Smooth muscle cell (in vitro differentiated cells): ENCODE data around the gene FAM222A. TPM values are rescaled to one million over a fixed set of nuclear protein-coding genes. Genes with fewer than 3 reads are reported as not detected.

Source experiments
- DNase-seq: peaks from one replicate; lab custom pipeline; 2025; ENCODE audit not compliant: unreplicated experiment; lab: John Stamatoyannopoulos, UW
- H2AFZ ChIP-seq: fragments of 200-600 bp; sonication (generic); 2 replicates; pipeline ENCODE4 v1.6.0; 2016; ENCODE audit warnings: antibody characterized with exemption, low read depth, mild to moderate bottlenecking
- H3F3A ChIP-seq: fragments of 200-600 bp; sonication (generic); 2 replicates; pipeline ENCODE4 v1.6.0; 2017; ENCODE audit warnings: antibody characterized with exemption, low read depth
- H3K27ac ChIP-seq: fragments of 200-600 bp; sonication (generic); 2 replicates; pipeline ENCODE4 v1.5.1; 2016; ENCODE audit warnings: low read depth, mild to moderate bottlenecking
- H3K27me3 ChIP-seq: fragments of 200-600 bp; sonication (generic); 2 replicates; pipeline ENCODE4 v1.6.1; 2016; ENCODE audit warnings: low read depth, mild to moderate bottlenecking
- H3K36me3 ChIP-seq: fragments of 200-600 bp; sonication (generic); 2 replicates; pipeline ENCODE4 v1.5.1; 2016; ENCODE audit warnings: low read depth
- H3K4me1 ChIP-seq: fragments of 200-600 bp; sonication (generic); 2 replicates; pipeline ENCODE4 v1.5.1; 2016; ENCODE audit warnings: low read depth
- H3K4me2 ChIP-seq: fragments of 200-600 bp; sonication (generic); 2 replicates; pipeline ENCODE4 v1.6.0; 2016; ENCODE audit warnings: mild to moderate bottlenecking
- H3K4me3 ChIP-seq: fragments of 200-600 bp; sonication (generic); 2 replicates; pipeline ENCODE4 v1.5.1; 2016; ENCODE audit warnings: mild to moderate bottlenecking
- H3K79me2 ChIP-seq: fragments of 200-600 bp; sonication (generic); 2 replicates; pipeline ENCODE4 v1.6.0; 2016; ENCODE audit warnings: low read depth, mild to moderate bottlenecking
- H3K9ac ChIP-seq: fragments of 200-600 bp; sonication (generic); 2 replicates; pipeline ENCODE4 v1.6.0; 2016; ENCODE audit warnings: low read depth
- H3K9me3 ChIP-seq: fragments of 200-600 bp; sonication (generic); replicated peaks from 2 replicates; pipeline ENCODE4 v1.5.1; 2016; ENCODE audit warnings: low read depth
- H4K20me1 ChIP-seq: fragments of 200-600 bp; sonication (generic); 2 replicates; pipeline ENCODE4 v1.6.0; 2016; ENCODE audit warnings: low read depth
- CTCF ChIP-seq: fragments of 200-600 bp; sonication (generic); IDR thresholded peaks from 2 replicates; pipeline ENCODE4 v1.5.1; 2017; ENCODE audit warnings: borderline replicate concordance, mild to moderate bottlenecking, antibody characterized with exemption; ENCODE audit not compliant: insufficient read depth, poor library complexity, severe bottlenecking
- WGBS: methylation state at CpG from one replicate; pipeline ENCODE4 v1.1.7; 2016; ENCODE audit warnings: low lambda C conversion rate; 5-methylcytosine and 5-hydroxymethylcytosine counted together
- polyA plus RNA-seq: library from polyadenylated mRNA; unstranded; fragments of >200 nt; fragmentation: Nextera tagmentation; extraction: Ambion mirVana; gene quantifications from 2 replicates; pipeline ENCODE4 v1.2.1, GENCODE V29; 2016
- total RNA-seq: library from RNA; depleted of rRNA; stranded (reverse); fragments of >200 nt; gene quantifications from 2 replicates; pipeline ENCODE4 v1.2.3, GENCODE V29; 2014

The FAM222A gene
- total and polyA plus RNA-seq, 2 experiments from 2014 or later, result 0.85 to 1.7 TPM

DNA sequence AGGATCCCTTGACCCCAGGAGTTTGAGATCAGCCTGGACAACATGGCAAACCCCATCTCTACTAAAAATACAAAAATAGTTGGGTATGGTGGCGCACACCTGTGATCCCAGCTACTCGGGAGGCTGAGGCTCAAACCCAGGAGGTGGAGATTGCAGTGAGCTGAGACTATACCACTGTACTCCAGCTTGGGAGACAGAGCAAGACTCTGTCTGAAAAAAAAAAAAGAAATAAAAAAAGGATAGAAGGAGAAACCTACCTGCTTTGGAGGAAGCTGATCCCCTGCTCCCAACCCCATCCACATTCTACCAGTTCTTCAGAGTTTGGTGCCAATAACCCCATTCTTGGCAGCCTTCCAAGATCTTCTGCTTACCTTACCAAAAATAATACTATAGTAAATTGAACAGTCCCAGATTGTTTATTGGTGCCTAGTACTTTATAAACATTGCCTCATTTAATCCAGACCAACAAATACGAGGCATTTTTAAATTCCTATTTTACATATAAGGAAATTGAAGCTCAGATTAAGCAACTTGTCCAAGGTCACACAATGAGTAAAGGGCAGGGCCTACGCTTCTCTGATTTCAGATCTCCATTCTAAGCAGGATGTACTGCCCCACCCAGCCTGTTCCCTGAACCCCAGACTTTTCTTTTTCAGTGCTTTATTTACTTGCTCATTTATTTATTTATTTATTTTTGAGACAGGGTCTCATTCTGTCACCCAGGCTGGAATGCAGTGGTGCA, 33.2 kb upstream of the FAM222A start:
- Histone ChIP-seq H3K4me1 (peaks cover 30% of the 10 kb centered on the region), H3K4me2 (no peak overlapping the region), H3K79me2 (no peaks in the 10 kb centered on the region), H3F3A (no peaks in the 10 kb centered on the region), H3K9me3 (no peaks in the 10 kb centered on the region), H3K36me3 (no peaks in the 10 kb centered on the region), H3K27me3 (no peaks in the 10 kb centered on the region), H3K27ac (no peak overlapping the region), H3K4me3 (no peak overlapping the region), H2AFZ (no peak overlapping the region), H3K9ac (no peak overlapping the region), H4K20me1 (no peaks in the 10 kb centered on the region)
- no peak for DNase-seq
- 94% methylated on average over 4 of the region's 4 CpGs for WGBS
- no peak for TF ChIP-seq CTCF

- H4K20me1 ChIP-seq, result no peaks in the 10 kb centered on the region
- no peak overlapping the region for H2AFZ ChIP-seq
- no peaks in the 10 kb centered on the region for H3F3A ChIP-seq
- H3K9ac ChIP-seq, result no peak overlapping the region
- H3K27ac ChIP-seq, result no peak overlapping the region
- 85% methylated on average over 7 of the region's 7 CpGs for WGBS
- no peaks in the 10 kb centered on the region for H3K79me2 ChIP-seq
- peaks cover 22% of the 10 kb centered on the region for H3K4me1 ChIP-seq
- no peak overlapping the region for H3K4me2 ChIP-seq
- no peaks in the 10 kb centered on the region for H3K27me3 ChIP-seq
- H3K36me3 ChIP-seq, result no peaks in the 10 kb centered on the region
- no peak overlapping the region for H3K4me3 ChIP-seq
- no peak for DNase-seq
- no peaks in the 10 kb centered on the region for H3K9me3 ChIP-seq
- no peak for TF ChIP-seq CTCF
Measured at GRCh38 chr12:109681986-109682707, 31.5 kb upstream of the FAM222A start.

DNA sequence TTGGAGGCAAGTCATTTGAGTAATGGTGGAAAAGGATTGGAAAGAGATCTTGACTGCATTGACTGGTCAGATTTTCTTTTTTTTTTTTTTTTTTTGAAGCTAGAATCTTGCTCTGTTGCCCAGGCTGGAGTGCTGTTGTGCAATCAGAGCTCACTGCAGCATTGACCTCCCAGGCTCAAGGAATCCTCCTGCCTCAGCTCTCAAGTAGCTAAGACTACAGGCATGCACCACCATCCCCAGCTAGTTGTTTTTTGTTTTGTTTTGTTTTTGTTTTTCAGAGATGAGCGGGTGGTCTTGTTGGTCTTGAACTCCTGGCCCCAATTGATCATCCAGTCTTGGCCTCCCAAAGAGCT, 30.9 kb upstream of the FAM222A start:
- no peak for TF ChIP-seq CTCF
- Histone ChIP-seq H2AFZ (no peak overlapping the region), H3K4me1 (peaks cover 22% of the 10 kb centered on the region), H3K9ac (no peak overlapping the region), H3K79me2 (no peaks in the 10 kb centered on the region), H4K20me1 (no peaks in the 10 kb centered on the region), H3K9me3 (no peaks in the 10 kb centered on the region), H3K36me3 (no peaks in the 10 kb centered on the region), H3F3A (no peaks in the 10 kb centered on the region), H3K4me2 (no peak overlapping the region), H3K4me3 (no peak overlapping the region), H3K27ac (no peak overlapping the region), H3K27me3 (no peaks in the 10 kb centered on the region)
- no peak for DNase-seq
- WGBS, result 96% methylated on average over 1 of the region's 1 CpG
